Neural progenitor cell (in vitro differentiated cells): ENCODE data around the gene SUPT20HL2. TPM values are rescaled to one million over a fixed set of nuclear protein-coding genes. Genes with fewer than 3 reads are reported as not detected.

Experiments used
- DNase-seq: peaks from one replicate; pipeline ENCODE4 v3.0.0-alpha.2; 2016; ENCODE audit warnings: low spot score
- H2AFZ ChIP-seq: fragments of 200-600 bp; sonication (generic); replicated peaks from 2 replicates; pipeline ENCODE4 v1.6.1; 2016; ENCODE audit warnings: antibody characterized with exemption
- H3F3A ChIP-seq: fragments of 200-600 bp; sonication (generic); 2 replicates; pipeline ENCODE4 v1.6.1; 2016; ENCODE audit warnings: antibody characterized with exemption, low read depth
- H3K27ac ChIP-seq: fragments of 200-600 bp; sonication (generic); 2 replicates; pipeline ENCODE4 v1.5.1; 2016; ENCODE audit warnings: mild to moderate bottlenecking
- H3K27me3 ChIP-seq: fragments of 200-600 bp; sonication (generic); 2 replicates; pipeline ENCODE4 v1.6.1; 2016; ENCODE audit warnings: mild to moderate bottlenecking, moderate library complexity
- H3K36me3 ChIP-seq: fragments of 200-600 bp; sonication (generic); 2 replicates; pipeline ENCODE4 v1.5.1; 2016
- H3K4me1 ChIP-seq: fragments of 200-600 bp; sonication (generic); 2 replicates; pipeline ENCODE4 v1.6.1; 2016; ENCODE audit warnings: mixed run types
- H3K4me2 ChIP-seq: fragments of 200-600 bp; sonication (generic); 2 replicates; pipeline ENCODE4 v1.6.1; 2016
- H3K4me3 ChIP-seq: fragments of 200-600 bp; sonication (generic); 2 replicates; pipeline ENCODE4 v1.5.1; 2016
- H3K79me2 ChIP-seq: fragments of 200-600 bp; sonication (generic); 2 replicates; pipeline ENCODE4 v1.6.1; 2016; ENCODE audit warnings: low read depth
- H3K9ac ChIP-seq: fragments of 200-600 bp; sonication (generic); 2 replicates; pipeline ENCODE4 v1.6.1; 2016
- H3K9me3 ChIP-seq: fragments of 200-600 bp; sonication (generic); 2 replicates; pipeline ENCODE4 v1.5.1; 2016; ENCODE audit warnings: low read depth
- H4K20me1 ChIP-seq: fragments of 200-600 bp; sonication (generic); 2 replicates; pipeline ENCODE4 v1.6.1; 2016; ENCODE audit warnings: low read depth
- H3K27ac Mint-ChIP-seq: 3 replicates; pipeline ENCODE4 v1.8.0; 2021; ENCODE audit warnings: mixed read lengths
- H3K27me3 Mint-ChIP-seq: 2 replicates; pipeline ENCODE4 v1.8.0; 2022; ENCODE audit warnings: low read depth, mild to moderate bottlenecking, inconsistent platforms, moderate library complexity, mixed read lengths; ENCODE audit not compliant: insufficient read depth
- H3K36me3 Mint-ChIP-seq: 3 replicates; pipeline ENCODE4 v1.8.0; 2021; ENCODE audit warnings: mixed read lengths
- H3K4me1 Mint-ChIP-seq: 3 replicates; pipeline ENCODE4 v1.8.0; 2021; ENCODE audit warnings: mixed read lengths
- H3K4me3 Mint-ChIP-seq: 3 replicates; pipeline ENCODE4 v1.8.0; 2021; ENCODE audit warnings: mild to moderate bottlenecking, moderate library complexity, mixed read lengths
- H3K9me3 Mint-ChIP-seq: 3 replicates; pipeline ENCODE4 v1.8.0; 2020; ENCODE audit warnings: mixed read lengths
- EZH2 ChIP-seq: fragments of 200-600 bp; sonication (generic); IDR thresholded peaks from 2 replicates; pipeline ENCODE4 v1.6.1; 2017; ENCODE audit warnings: antibody characterized with exemption, mild to moderate bottlenecking, moderate library complexity
- EZH2phosphoT487 ChIP-seq: fragments of 200-600 bp; sonication (generic); IDR thresholded peaks from 2 replicates; pipeline ENCODE4 v1.6.1; 2017; ENCODE audit warnings: antibody characterized with exemption
- total RNA-seq: library from RNA; depleted of rRNA; stranded (reverse); fragments of >200 nt; gene quantifications from 2 replicates; pipeline ENCODE4 v1.2.3, GENCODE V29; 2015; ENCODE audit warnings: low replicate concordance
- TF ChIP-seq, protein P1 (sequence below): fragments of 200-600 bp; sonication (generic); IDR thresholded peaks from 2 replicates; pipeline ENCODE4 v1.5.1; 2017; ENCODE audit warnings: antibody characterized with exemption, mild to moderate bottlenecking

Gene SUPT20HL2
- total RNA-seq, 1 donor from 2014 or later = not detected

DNA sequence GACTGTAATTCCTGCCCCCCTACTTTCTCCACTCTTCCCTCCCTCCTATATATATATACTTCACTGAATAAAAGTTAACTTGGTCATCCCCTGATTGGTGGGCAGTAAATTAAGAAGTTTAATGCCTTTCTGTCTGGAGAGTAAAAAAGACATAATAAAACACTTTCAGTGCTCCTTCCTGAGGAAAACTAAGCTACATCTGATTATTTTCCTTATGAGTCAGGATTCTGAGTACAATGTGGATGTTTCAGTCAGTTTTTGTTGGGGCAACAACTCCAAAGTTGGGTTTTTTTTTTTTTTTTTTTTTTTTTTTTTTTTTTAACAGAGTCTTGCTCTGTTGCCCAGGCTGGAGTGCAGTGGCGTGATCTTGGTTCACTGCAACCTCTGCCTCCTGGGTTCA lies 22.0 kb upstream of the SUPT20HL2 start:
- no peaks in the 10 kb centered on the region for H3K9me3 ChIP-seq
- TF ChIP-seq EZH2 = no peak
- no peak for TF ChIP-seq EZH2phosphoT487
- TF ChIP-seq, protein P1, sequence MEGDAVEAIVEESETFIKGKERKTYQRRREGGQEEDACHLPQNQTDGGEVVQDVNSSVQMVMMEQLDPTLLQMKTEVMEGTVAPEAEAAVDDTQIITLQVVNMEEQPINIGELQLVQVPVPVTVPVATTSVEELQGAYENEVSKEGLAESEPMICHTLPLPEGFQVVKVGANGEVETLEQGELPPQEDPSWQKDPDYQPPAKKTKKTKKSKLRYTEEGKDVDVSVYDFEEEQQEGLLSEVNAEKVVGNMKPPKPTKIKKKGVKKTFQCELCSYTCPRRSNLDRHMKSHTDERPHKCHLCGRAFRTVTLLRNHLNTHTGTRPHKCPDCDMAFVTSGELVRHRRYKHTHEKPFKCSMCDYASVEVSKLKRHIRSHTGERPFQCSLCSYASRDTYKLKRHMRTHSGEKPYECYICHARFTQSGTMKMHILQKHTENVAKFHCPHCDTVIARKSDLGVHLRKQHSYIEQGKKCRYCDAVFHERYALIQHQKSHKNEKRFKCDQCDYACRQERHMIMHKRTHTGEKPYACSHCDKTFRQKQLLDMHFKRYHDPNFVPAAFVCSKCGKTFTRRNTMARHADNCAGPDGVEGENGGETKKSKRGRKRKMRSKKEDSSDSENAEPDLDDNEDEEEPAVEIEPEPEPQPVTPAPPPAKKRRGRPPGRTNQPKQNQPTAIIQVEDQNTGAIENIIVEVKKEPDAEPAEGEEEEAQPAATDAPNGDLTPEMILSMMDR = no peak
- Mint-ChIP-seq H3K27ac (no peak overlapping the region), H3K4me1 (no peaks in the 10 kb centered on the region), H3K36me3 (no peaks in the 10 kb centered on the region), H3K9me3 (no peaks in the 10 kb centered on the region), H3K27me3 (no peaks in the 10 kb centered on the region), H3K4me3 (no peak overlapping the region)
- H4K20me1 ChIP-seq = no peaks in the 10 kb centered on the region
- no peak overlapping the region for H2AFZ ChIP-seq
- no peaks in the 10 kb centered on the region for H3K36me3 ChIP-seq
- no peak for DNase-seq
- H3K4me1 ChIP-seq = no peaks in the 10 kb centered on the region
- no peaks in the 10 kb centered on the region for H3K79me2 ChIP-seq
- no peak overlapping the region for H3K27ac ChIP-seq
- H3K4me2 ChIP-seq = no peak overlapping the region
- no peak overlapping the region for H3K4me3 ChIP-seq
- H3F3A ChIP-seq = no peaks in the 10 kb centered on the region
- no peak overlapping the region for H3K9ac ChIP-seq
- H3K27me3 ChIP-seq = no peaks in the 10 kb centered on the region

DNA sequence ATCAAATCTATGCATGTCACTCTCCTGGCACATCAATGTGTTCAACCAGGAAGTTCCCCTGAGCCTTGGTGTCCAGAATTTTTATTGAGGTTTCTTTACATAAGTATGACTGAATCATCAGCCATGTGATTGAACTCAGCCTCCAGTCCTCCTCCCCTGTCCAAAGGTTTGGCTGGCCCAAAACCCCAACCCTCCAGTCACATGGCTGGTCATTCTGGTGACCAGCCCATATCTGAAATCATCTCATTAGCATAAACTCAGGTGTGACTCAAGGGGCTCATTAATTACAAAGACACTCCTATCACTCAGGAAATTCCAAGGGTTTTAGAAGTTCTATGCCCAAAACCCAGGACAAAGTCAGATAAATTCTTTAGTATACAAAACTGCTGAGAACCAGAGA lies 20.6 kb upstream of the SUPT20HL2 start:
- H3K27me3 Mint-ChIP-seq = no peaks in the 10 kb centered on the region
- Histone ChIP-seq H3K27ac (no peak overlapping the region), H3F3A (no peaks in the 10 kb centered on the region), H3K4me2 (no peak overlapping the region), H3K4me3 (no peak overlapping the region), H2AFZ (no peak overlapping the region), H3K79me2 (no peaks in the 10 kb centered on the region), H3K27me3 (no peaks in the 10 kb centered on the region), H3K4me1 (no peaks in the 10 kb centered on the region), H4K20me1 (no peaks in the 10 kb centered on the region), H3K9ac (no peak overlapping the region), H3K36me3 (no peaks in the 10 kb centered on the region), H3K9me3 (no peaks in the 10 kb centered on the region)
- H3K36me3 Mint-ChIP-seq = no peaks in the 10 kb centered on the region
- no peaks in the 10 kb centered on the region for H3K4me1 Mint-ChIP-seq
- no peak overlapping the region for H3K27ac Mint-ChIP-seq
- no peak overlapping the region for H3K4me3 Mint-ChIP-seq
- H3K9me3 Mint-ChIP-seq = no peaks in the 10 kb centered on the region
- DNase-seq = no peak
- TF ChIP-seq, protein P1 = no peak
- TF ChIP-seq EZH2phosphoT487 = no peak
- no peak for TF ChIP-seq EZH2

DNA sequence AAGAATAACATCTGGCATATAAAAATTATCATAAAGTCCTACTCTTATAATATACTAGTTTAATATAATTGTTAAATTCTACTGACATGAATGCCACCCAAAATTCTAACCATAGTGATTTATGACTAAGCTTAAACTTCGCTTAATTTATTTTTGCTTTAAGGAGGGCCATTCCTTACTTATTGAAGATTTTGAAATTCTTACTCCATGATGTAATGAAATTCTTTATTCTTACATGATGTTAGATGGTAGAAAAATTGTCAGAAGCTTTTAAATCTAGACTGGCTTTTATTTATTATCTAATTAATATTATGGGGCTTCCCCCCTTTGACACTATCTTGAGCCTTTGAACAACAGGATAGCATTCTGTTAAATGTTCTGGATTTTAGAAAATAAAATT lies 19.5 kb upstream of the SUPT20HL2 start:
- Mint-ChIP-seq H3K36me3 (no peaks in the 10 kb centered on the region), H3K9me3 (no peaks in the 10 kb centered on the region), H3K4me3 (no peak overlapping the region), H3K27ac (no peak overlapping the region), H3K27me3 (no peaks in the 10 kb centered on the region), H3K4me1 (no peaks in the 10 kb centered on the region)
- H3K79me2 ChIP-seq = no peaks in the 10 kb centered on the region
- no peak overlapping the region for H3K27ac ChIP-seq
- no peak overlapping the region for H3K4me3 ChIP-seq
- TF ChIP-seq, protein P1 = no peak
- TF ChIP-seq EZH2 = no peak
- TF ChIP-seq EZH2phosphoT487 = no peak
- H3K4me1 ChIP-seq = no peaks in the 10 kb centered on the region
- no peaks in the 10 kb centered on the region for H3K36me3 ChIP-seq
- no peak for DNase-seq
- H3K9ac ChIP-seq = no peak overlapping the region
- H4K20me1 ChIP-seq = no peaks in the 10 kb centered on the region
- H3F3A ChIP-seq = no peaks in the 10 kb centered on the region
- H3K27me3 ChIP-seq = no peaks in the 10 kb centered on the region
- no peak overlapping the region for H2AFZ ChIP-seq
- no peaks in the 10 kb centered on the region for H3K9me3 ChIP-seq
- H3K4me2 ChIP-seq = no peak overlapping the region

- H3K9me3 Mint-ChIP-seq = no peaks in the 10 kb centered on the region
- Histone ChIP-seq H3K9ac (no peak overlapping the region), H3K9me3 (no peaks in the 10 kb centered on the region), H3F3A (no peaks in the 10 kb centered on the region), H3K79me2 (no peaks in the 10 kb centered on the region), H3K27me3 (no peaks in the 10 kb centered on the region), H3K4me1 (no peaks in the 10 kb centered on the region), H3K4me2 (no peak overlapping the region), H3K36me3 (no peaks in the 10 kb centered on the region), H3K4me3 (no peak overlapping the region), H2AFZ (no peak overlapping the region), H4K20me1 (no peaks in the 10 kb centered on the region), H3K27ac (no peak overlapping the region)
- H3K27ac Mint-ChIP-seq = no peak overlapping the region
- no peak overlapping the region for H3K4me3 Mint-ChIP-seq
- H3K27me3 Mint-ChIP-seq = no peaks in the 10 kb centered on the region
- H3K4me1 Mint-ChIP-seq = no peaks in the 10 kb centered on the region
- no peak for DNase-seq
- TF ChIP-seq, protein P1 = no peak
- TF ChIP-seq EZH2phosphoT487 = no peak
- no peak for TF ChIP-seq EZH2
- no peaks in the 10 kb centered on the region for H3K36me3 Mint-ChIP-seq
Observed at GRCh38 chrX:24332878-24333277, 19.0 kb upstream of the SUPT20HL2 start.
